HCT116 (cell line): Measurements from ENCODE around the gene CDR2. TPM values are rescaled to one million over a fixed set of nuclear protein-coding genes. Genes with fewer than 3 reads are reported as not detected.
A peak's percentile ranks its signal among the peaks of the same experiment; 100 is the strongest.

ENCODE experiments used
- ATAC-seq: fragments of 200-7000 bp; cut with Tn5 transposase; 2 replicates; pipeline ENCODE4 v1.9.1; 2020; ENCODE audit warnings: mild to moderate bottlenecking, moderate library complexity
- BruUV-seq: library from RNA; stranded (reverse); fragments of 400-500 nt; replicated peaks from 2 replicates; lab custom pipeline; 2021; lab: Mats Ljungman, UMichigan
- CTCF ChIA-PET: fragments of 300-600 bp; sonication (Branson Sonifier 250); formaldehyde crosslinking; loops from one replicate; lab custom pipeline; 2021; ENCODE audit warnings: antibody characterized with exemption; lab: Charles Lee
- POLR2A ChIA-PET: fragments of 300-600, 350-600 bp; sonication (Branson Sonifier 250); formaldehyde crosslinking; loops from one replicate; lab custom pipeline; 2021; ENCODE audit warnings: antibody characterized with exemption; lab: Charles Lee
- RAD21 ChIA-PET, 2 experiments: fragments of 300-600 bp; sonication (Branson Sonifier 250); formaldehyde crosslinking; loops; one replicate each; lab custom pipeline; 2023; ENCODE audit warnings: low total read pairs in 2 of 2; ENCODE audit not compliant: uncharacterized antibody in 2 of 2, unreplicated experiment in 2 of 2, low non-redundant PET in 1 of 2; lab: Charles Lee
- DNase-seq: peaks from one replicate; pipeline ENCODE4 v3.0.0-alpha.2; 2010; ENCODE audit warnings: low read depth, low spot score
- H2AFZ ChIP-seq: fragments of 200-600 bp; shearing (Covaris generic), sonication (generic); 2 replicates; pipeline ENCODE4 v1.6.1; 2017; ENCODE audit warnings: low read depth, mixed run types, mixed read lengths, antibody characterized with exemption, low read length; ENCODE audit not compliant: poor library complexity, severe bottlenecking
- H3K27ac ChIP-seq: 2 replicates; pipeline ENCODE4 v1.5.1; 2012; ENCODE audit warnings: low read depth, low read length
- H3K27me3 ChIP-seq: fragments of 200-600 bp; sonication (generic); 2 replicates; pipeline ENCODE4 v1.6.1; 2016; ENCODE audit warnings: mixed run types, low read length, mixed read lengths; ENCODE audit not compliant: insufficient read depth
- H3K36me3 ChIP-seq, 2 experiments: fragments of 200-500 bp in 1 of 2; fragments of 200-600 bp in 1 of 2; sonication (Bioruptor generic) in 1 of 2; sonication (generic) in 1 of 2; 2 replicates each; pipeline versions ENCODE4 v1.5.1 to v1.6.1; 2014 to 2016; ENCODE audit warnings: low read length in 2 of 2, inconsistent platforms in 1 of 2, mixed read lengths in 1 of 2, mixed run types in 1 of 2; ENCODE audit not compliant: insufficient read depth in 2 of 2, control insufficient read depth in 1 of 2
- H3K4me1 ChIP-seq, 2 experiments: fragments of 200-600 bp in 1 of 2; sonication (generic) in 1 of 2; 2 replicates each; pipeline versions ENCODE4 v1.5.1 to v1.6.1; 2012 to 2017; ENCODE audit warnings: low read length in 2 of 2, inconsistent platforms in 1 of 2, mild to moderate bottlenecking in 1 of 2, mixed read lengths in 1 of 2, mixed run types in 1 of 2, moderate library complexity in 1 of 2; ENCODE audit not compliant: insufficient read depth in 2 of 2, control insufficient read depth in 1 of 2
- H3K4me2 ChIP-seq: fragments of 200-600 bp; sonication (generic); 2 replicates; pipeline ENCODE4 v1.6.1; 2017; ENCODE audit warnings: mixed run types, low read length, mixed read lengths
- H3K4me3 ChIP-seq, 2 experiments: fragments of 200-600 bp in 1 of 2; sonication (generic) in 1 of 2; replicated peaks in 1 of 2; 2 replicates each; pipeline ENCODE4 v1.5.1; 2011 to 2016; ENCODE audit warnings: low read length in 2 of 2, control low read depth in 1 of 2, low read depth in 1 of 2, mild to moderate bottlenecking in 1 of 2, mixed read lengths in 1 of 2, mixed run types in 1 of 2
- H3K79me2 ChIP-seq: fragments of 200-600 bp; sonication (generic); 2 replicates; pipeline ENCODE4 v1.6.1; 2017; ENCODE audit warnings: mild to moderate bottlenecking, mixed run types, low read length, moderate library complexity, mixed read lengths; ENCODE audit not compliant: insufficient read depth
- H3K9ac ChIP-seq: fragments of 200-600 bp; sonication (generic); 2 replicates; pipeline ENCODE4 v1.6.1; 2016; ENCODE audit warnings: low read length, mixed read lengths
- H3K9me2 ChIP-seq: fragments of 200-600 bp; sonication (generic), shearing (Covaris generic); 2 replicates; pipeline ENCODE4 v1.6.1; 2017; ENCODE audit warnings: mixed run types, mild to moderate bottlenecking, moderate library complexity; ENCODE audit not compliant: insufficient read depth
- H3K9me3 ChIP-seq, 2 experiments: fragments of 200-500 bp in 1 of 2; fragments of 200-600 bp in 1 of 2; sonication (Bioruptor generic) in 1 of 2; sonication (generic) in 1 of 2; 2 replicates each; pipeline ENCODE4 v1.6.1; 2014 to 2017; ENCODE audit warnings: low read length in 2 of 2, mixed read lengths in 2 of 2, inconsistent platforms in 1 of 2, low read depth in 1 of 2, mild to moderate bottlenecking in 1 of 2, mixed run types in 1 of 2, moderate library complexity in 1 of 2; ENCODE audit not compliant: control insufficient read depth in 1 of 2, insufficient read depth in 1 of 2
- H4K20me1 ChIP-seq: fragments of 200-600 bp; sonication (generic), shearing (Covaris generic); 2 replicates; pipeline ENCODE4 v1.6.1; 2017; ENCODE audit warnings: mixed run types, mild to moderate bottlenecking, moderate library complexity; ENCODE audit not compliant: insufficient read depth
- CBX3 ChIP-seq: IDR thresholded peaks from 2 replicates; pipeline ENCODE4 v1.6.1; 2012; ENCODE audit warnings: low read depth
- EZH2 ChIP-seq: fragments of 200-600 bp; sonication (generic); IDR thresholded peaks from 2 replicates; pipeline ENCODE4 v1.6.1; 2017; ENCODE audit warnings: antibody characterized with exemption, mixed run types
- MAX ChIP-seq: IDR thresholded peaks from 2 replicates; pipeline ENCODE4 v1.6.1; 2012
- POLR2A ChIP-seq: IDR thresholded peaks from 2 replicates; pipeline ENCODE4 v1.7.0; 2011; ENCODE audit warnings: borderline replicate concordance; ENCODE audit not compliant: insufficient read depth, insufficient read length; ENCODE audit errors: extremely low read depth
- POLR2AphosphoS5 ChIP-seq: IDR thresholded peaks from 2 replicates; pipeline ENCODE4 v1.6.1; 2011; ENCODE audit warnings: mild to moderate bottlenecking, low read depth, low read length, moderate library complexity
- SRF ChIP-seq: IDR thresholded peaks from 2 replicates; pipeline ENCODE4 v1.6.1; 2012; ENCODE audit warnings: low read depth
- TCF7L2 ChIP-seq: IDR thresholded peaks from 2 replicates; pipeline ENCODE4 v1.7.0; 2011; ENCODE audit warnings: borderline replicate concordance, inconsistent platforms; ENCODE audit not compliant: insufficient read depth, insufficient read length; ENCODE audit errors: extremely low read depth
- ZNF274 ChIP-seq: fragments of 200-500 bp; sonication (Bioruptor generic); IDR thresholded peaks from 2 replicates; pipeline ENCODE4 v1.6.1; 2014; ENCODE audit warnings: mild to moderate bottlenecking, low read depth, low read length, inconsistent platforms
- intact Hi-C: fragments of 100-400 bp; cut with micrococcal nuclease; formaldehyde crosslinking; loops from 2 replicates; pipeline ENCODE4 v1.10.0; 2022
- total RNA-seq: library from RNA; stranded (reverse); gene quantifications from one replicate; pipeline ENCODE4 v1.2.1, GENCODE V29; 2021; ENCODE audit not compliant: unreplicated experiment
- TF ChIP-seq, protein P1 (sequence below): IDR thresholded peaks from 2 replicates; pipeline ENCODE4 v1.6.1; 2011; ENCODE audit warnings: mild to moderate bottlenecking, low read length, moderate library complexity; ENCODE audit not compliant: insufficient replicate concordance; ENCODE audit errors: extremely low read depth

The CDR2 gene
- total RNA-seq, 1 experiment from 2014 or later: 27.3 TPM

GRCh38 chr16:22374311-22375116 lies at the start of gene CDR2 (continued):
- peak; percentile 82; the same call in 1 of the 2 replicates for TF ChIP-seq MAX
- TF ChIP-seq SRF: no peak
- TF ChIP-seq POLR2AphosphoS5: peak; percentile 87
- TF ChIP-seq ZNF274: no peak
- no peak for TF ChIP-seq EZH2
- TF ChIP-seq CBX3: no peak

DNA sequence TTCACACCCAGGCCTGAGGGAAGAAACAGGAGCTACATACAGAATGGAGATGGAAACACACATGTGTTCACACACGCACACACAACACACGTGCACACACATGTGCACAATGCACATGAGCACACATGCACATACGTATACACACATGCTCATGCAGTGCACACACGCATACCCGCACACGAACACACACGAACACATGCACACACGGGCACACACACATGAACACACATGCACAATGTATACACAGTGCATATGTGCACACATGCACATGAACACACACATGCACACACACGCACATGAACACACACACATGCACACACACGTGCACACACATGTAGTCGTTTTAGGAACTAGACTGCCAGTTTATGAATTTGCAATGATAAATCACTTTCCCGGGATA lies 49.3 kb upstream of the CDR2 start:
- POLR2A ChIA-PET: no interaction called here
- ATAC-seq: no peak
- no peaks in the 10 kb centered on the region for H3K9me2 ChIP-seq
- H3K79me2 ChIP-seq: no peaks in the 10 kb centered on the region
- peaks cover 0 to 7% of the 10 kb centered on the region in 2 experiments; a peak in 1 of 4 replicates for H3K36me3 ChIP-seq
- TF ChIP-seq POLR2A: no peak
- no peak for TF ChIP-seq SRF
- TF ChIP-seq EZH2: no peak
- TF ChIP-seq TCF7L2: no peak
- TF ChIP-seq, protein P1, sequence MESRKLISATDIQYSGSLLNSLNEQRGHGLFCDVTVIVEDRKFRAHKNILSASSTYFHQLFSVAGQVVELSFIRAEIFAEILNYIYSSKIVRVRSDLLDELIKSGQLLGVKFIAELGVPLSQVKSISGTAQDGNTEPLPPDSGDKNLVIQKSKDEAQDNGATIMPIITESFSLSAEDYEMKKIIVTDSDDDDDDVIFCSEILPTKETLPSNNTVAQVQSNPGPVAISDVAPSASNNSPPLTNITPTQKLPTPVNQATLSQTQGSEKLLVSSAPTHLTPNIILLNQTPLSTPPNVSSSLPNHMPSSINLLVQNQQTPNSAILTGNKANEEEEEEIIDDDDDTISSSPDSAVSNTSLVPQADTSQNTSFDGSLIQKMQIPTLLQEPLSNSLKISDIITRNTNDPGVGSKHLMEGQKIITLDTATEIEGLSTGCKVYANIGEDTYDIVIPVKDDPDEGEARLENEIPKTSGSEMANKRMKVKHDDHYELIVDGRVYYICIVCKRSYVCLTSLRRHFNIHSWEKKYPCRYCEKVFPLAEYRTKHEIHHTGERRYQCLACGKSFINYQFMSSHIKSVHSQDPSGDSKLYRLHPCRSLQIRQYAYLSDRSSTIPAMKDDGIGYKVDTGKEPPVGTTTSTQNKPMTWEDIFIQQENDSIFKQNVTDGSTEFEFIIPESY: no peak
- BruUV-seq: no TSS peak
- no peak for DNase-seq
- intact Hi-C loops: no loop called here
- no peaks in the 10 kb centered on the region for H4K20me1 ChIP-seq
- H3K4me1 ChIP-seq: no peaks in the 10 kb centered on the region
- RAD21 ChIA-PET: no interaction called here
- H3K9me3 ChIP-seq: no peaks in the 10 kb centered on the region
- no peak overlapping the region for H3K4me3 ChIP-seq
- H3K9ac ChIP-seq: no peak overlapping the region
- CTCF ChIA-PET: no interaction called here
- no peak overlapping the region for H3K4me2 ChIP-seq
- no peaks in the 10 kb centered on the region for H3K27me3 ChIP-seq
- no peak overlapping the region for H3K27ac ChIP-seq
- H2AFZ ChIP-seq: no peak overlapping the region
